ENCODE data around the gene TPRG1L. TPM values are rescaled to one million over a fixed set of nuclear protein-coding genes. Genes with fewer than 3 reads are reported as not detected.

The TPRG1L gene
- total RNA-seq, 1 donor from 2014 or later: 10.6 TPM

DNA sequence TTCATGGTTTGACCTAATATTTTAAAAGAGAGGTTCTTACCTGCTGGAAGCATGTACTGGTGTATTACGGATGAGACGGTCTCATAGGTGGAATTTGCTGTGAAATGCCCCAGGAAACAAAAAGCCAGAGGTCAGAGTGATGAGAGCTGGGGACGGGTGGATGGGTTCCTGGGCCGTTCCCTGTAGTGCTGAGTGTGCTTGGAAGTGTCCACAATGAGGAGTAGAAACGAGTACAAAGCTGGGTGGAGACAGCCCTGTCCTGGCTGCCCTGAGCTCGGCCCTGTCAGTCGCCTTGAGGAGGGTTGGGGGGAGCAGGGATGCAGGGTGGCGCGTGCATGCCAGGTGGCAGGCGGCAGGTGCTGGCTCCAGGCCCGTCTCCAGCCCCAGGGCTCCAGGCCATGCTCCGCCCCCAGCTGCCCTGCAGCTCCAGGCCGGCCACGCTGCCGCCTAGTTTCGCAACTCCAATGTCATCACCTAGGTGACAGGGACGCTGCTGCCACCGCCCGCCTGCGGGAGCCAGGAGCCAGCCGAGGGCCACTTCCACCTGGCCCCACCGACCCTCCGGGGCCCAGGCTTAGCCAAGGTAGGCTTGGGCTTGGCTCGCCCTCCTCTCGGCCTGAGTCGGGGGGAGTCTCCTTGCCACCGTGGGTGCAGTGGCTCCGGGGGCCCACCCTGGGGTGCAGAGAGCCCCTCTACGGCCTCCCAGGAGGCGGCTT lies 43.9 kb downstream of the TPRG1L start:
- no peak overlapping the region for H2AFZ ChIP-seq (replicated peaks)
- peaks cover 44% of the 10 kb centered on the region for H3K27me3 ChIP-seq
- no peak overlapping the region for H3K4me2 ChIP-seq
- no peaks in the 10 kb centered on the region for H3K9me3 ChIP-seq (ENCODE audit: low read depth)
- H3F3A ChIP-seq (ENCODE audit: low read depth): no peaks in the 10 kb centered on the region
- H3K36me3 ChIP-seq: no peaks in the 10 kb centered on the region
- H3K27me3 Mint-ChIP-seq (ENCODE audit: insufficient read depth, low read depth): peaks cover 13% of the 10 kb centered on the region
- H3K9ac ChIP-seq: no peak overlapping the region
- no peaks in the 10 kb centered on the region for H3K4me1 ChIP-seq
- H3K4me3 Mint-ChIP-seq: no peak overlapping the region
- no peaks in the 10 kb centered on the region for H3K9me3 Mint-ChIP-seq
- no peak for DNase-seq (ENCODE audit: low spot score)
- no peak overlapping the region for H3K27ac ChIP-seq
- peak overlapping the region; percentile 42 for H3K27ac Mint-ChIP-seq
- peaks cover 32% of the 10 kb centered on the region for H3K4me1 Mint-ChIP-seq
- no peaks in the 10 kb centered on the region for H3K79me2 ChIP-seq (ENCODE audit: low read depth)
- TF ChIP-seq EZH2phosphoT487 (IDR thresholded peaks at IDR 0.05): no peak
- H3K4me3 ChIP-seq: no peak overlapping the region
- peaks cover 3% of the 10 kb centered on the region for H3K36me3 Mint-ChIP-seq
- H4K20me1 ChIP-seq (ENCODE audit: low read depth): no peaks in the 10 kb centered on the region

DNA sequence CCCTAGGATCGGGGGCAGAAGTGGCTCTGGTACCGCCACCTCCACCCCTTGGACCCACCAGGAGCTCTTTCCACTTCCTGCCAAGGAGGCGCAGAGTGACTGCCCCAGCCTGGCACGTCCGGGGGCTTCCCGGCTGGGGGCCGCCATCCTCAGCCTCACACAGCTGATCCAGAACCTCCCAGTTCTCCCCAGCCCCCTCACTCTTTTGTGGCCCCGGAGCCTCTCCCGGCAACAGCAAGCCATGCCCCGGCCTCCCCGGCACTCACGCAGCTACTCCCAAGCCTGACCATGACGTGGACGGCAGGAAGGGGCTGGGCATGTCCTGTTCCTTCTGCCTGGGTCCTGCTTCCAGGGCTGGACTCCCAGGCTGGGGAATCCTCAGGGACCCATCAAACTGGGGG lies 44.6 kb downstream of the TPRG1L start:
- Histone ChIP-seq H4K20me1 (ENCODE audit: low read depth) (no peaks in the 10 kb centered on the region), H3K36me3 (no peaks in the 10 kb centered on the region), H3K4me2 (no peak overlapping the region), H3K79me2 (ENCODE audit: low read depth) (no peaks in the 10 kb centered on the region), H2AFZ (replicated peaks) (no peak overlapping the region), H3F3A (ENCODE audit: low read depth) (no peaks in the 10 kb centered on the region), H3K9me3 (ENCODE audit: low read depth) (no peaks in the 10 kb centered on the region), H3K9ac (no peak overlapping the region), H3K4me3 (no peak overlapping the region), H3K27ac (no peak overlapping the region), H3K4me1 (no peaks in the 10 kb centered on the region), H3K27me3 (peaks cover 44% of the 10 kb centered on the region)
- Mint-ChIP-seq H3K27ac (no peak overlapping the region), H3K9me3 (no peaks in the 10 kb centered on the region), H3K4me1 (peaks cover 32% of the 10 kb centered on the region), H3K4me3 (no peak overlapping the region), H3K36me3 (peaks cover 3% of the 10 kb centered on the region), H3K27me3 (ENCODE audit: insufficient read depth, low read depth) (peaks cover 13% of the 10 kb centered on the region)
- no peak for TF ChIP-seq EZH2phosphoT487 (IDR thresholded peaks at IDR 0.05)
- TF ChIP-seq EZH2 (IDR thresholded peaks at IDR 0.05): no peak
- TF ChIP-seq, protein P1, sequence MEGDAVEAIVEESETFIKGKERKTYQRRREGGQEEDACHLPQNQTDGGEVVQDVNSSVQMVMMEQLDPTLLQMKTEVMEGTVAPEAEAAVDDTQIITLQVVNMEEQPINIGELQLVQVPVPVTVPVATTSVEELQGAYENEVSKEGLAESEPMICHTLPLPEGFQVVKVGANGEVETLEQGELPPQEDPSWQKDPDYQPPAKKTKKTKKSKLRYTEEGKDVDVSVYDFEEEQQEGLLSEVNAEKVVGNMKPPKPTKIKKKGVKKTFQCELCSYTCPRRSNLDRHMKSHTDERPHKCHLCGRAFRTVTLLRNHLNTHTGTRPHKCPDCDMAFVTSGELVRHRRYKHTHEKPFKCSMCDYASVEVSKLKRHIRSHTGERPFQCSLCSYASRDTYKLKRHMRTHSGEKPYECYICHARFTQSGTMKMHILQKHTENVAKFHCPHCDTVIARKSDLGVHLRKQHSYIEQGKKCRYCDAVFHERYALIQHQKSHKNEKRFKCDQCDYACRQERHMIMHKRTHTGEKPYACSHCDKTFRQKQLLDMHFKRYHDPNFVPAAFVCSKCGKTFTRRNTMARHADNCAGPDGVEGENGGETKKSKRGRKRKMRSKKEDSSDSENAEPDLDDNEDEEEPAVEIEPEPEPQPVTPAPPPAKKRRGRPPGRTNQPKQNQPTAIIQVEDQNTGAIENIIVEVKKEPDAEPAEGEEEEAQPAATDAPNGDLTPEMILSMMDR (IDR thresholded peaks at IDR 0.05): no peak
- no peak for DNase-seq (ENCODE audit: low spot score)

DNA sequence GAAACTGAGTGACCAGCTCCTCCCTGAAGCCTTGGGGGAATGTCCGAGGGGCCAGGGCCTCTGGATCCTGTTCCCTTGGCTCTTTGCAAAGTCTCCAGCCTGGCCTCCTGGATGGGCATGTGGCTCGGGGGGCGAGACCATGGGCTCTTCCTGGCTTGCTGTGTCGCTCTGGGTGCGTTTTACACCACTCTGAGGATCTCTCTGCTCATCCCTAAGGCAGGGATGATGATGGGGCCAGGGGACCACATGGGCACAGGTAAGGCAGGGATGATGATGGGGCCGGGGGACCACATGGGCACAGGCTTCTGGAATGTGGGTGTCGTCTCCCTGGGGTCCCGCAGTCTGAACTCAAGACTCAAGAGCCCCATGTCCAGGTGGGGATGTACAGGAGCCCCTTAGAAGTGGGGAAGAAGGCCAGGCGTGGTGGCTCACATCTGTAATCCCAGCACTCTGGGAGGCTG lies 45.2 kb downstream of the TPRG1L start:
- Histone ChIP-seq H3K79me2 (ENCODE audit: low read depth) (no peaks in the 10 kb centered on the region), H3K27me3 (peaks cover 44% of the 10 kb centered on the region)
- H3K27me3 Mint-ChIP-seq (ENCODE audit: insufficient read depth, low read depth): peaks cover 13% of the 10 kb centered on the region

More for the DNA sequence above, 45.2 kb downstream of the TPRG1L start:
- Mint-ChIP-seq H3K4me3 (no peak overlapping the region), H3K9me3 (no peaks in the 10 kb centered on the region), H3K4me1 (peaks cover 32% of the 10 kb centered on the region), H3K36me3 (peaks cover 3% of the 10 kb centered on the region), H3K27ac (no peak overlapping the region)
- Histone ChIP-seq H3K27ac (no peak overlapping the region), H3K36me3 (no peaks in the 10 kb centered on the region), H3K4me1 (no peaks in the 10 kb centered on the region), H3K9ac (no peak overlapping the region), H3K4me2 (no peak overlapping the region), H3F3A (ENCODE audit: low read depth) (no peaks in the 10 kb centered on the region), H4K20me1 (ENCODE audit: low read depth) (no peaks in the 10 kb centered on the region), H2AFZ (replicated peaks) (no peak overlapping the region), H3K4me3 (no peak overlapping the region), H3K9me3 (ENCODE audit: low read depth) (no peaks in the 10 kb centered on the region)
- no peak for TF ChIP-seq EZH2 (IDR thresholded peaks at IDR 0.05)
- TF ChIP-seq EZH2phosphoT487 (IDR thresholded peaks at IDR 0.05): no peak
- TF ChIP-seq, protein P1 (IDR thresholded peaks at IDR 0.05): no peak
- no peak for DNase-seq (ENCODE audit: low spot score)

Data from neural progenitor cell (in vitro differentiated cells).